Adipocyte (in vitro differentiated cells): ENCODE data around the gene PROKR1.

Experiments used
- DNase-seq: peaks from one replicate; pipeline ENCODE4 v3.0.0-alpha.2; 2015; ENCODE audit warnings: low read depth
- H3K27me3 ChIP-seq: replicated peaks from 2 replicates; pipeline ENCODE4 v1.7.0; 2013; ENCODE audit warnings: mild to moderate bottlenecking, low read length, moderate library complexity; ENCODE audit not compliant: control insufficient read depth, insufficient read depth
- H3K36me3 ChIP-seq: 2 replicates; pipeline ENCODE4 v1.7.0; 2013; ENCODE audit warnings: low read length, mild to moderate bottlenecking, moderate library complexity; ENCODE audit not compliant: control insufficient read depth, insufficient read depth, severe bottlenecking
- H3K4me1 ChIP-seq: 2 replicates; pipeline ENCODE4 v1.7.0; 2013; ENCODE audit warnings: mild to moderate bottlenecking, low read length, moderate library complexity; ENCODE audit not compliant: control insufficient read depth, insufficient read depth
- H3K4me3 ChIP-seq: 2 replicates; pipeline ENCODE4 v1.7.0; 2013; ENCODE audit warnings: mild to moderate bottlenecking, low read length, moderate library complexity
- H3K9ac ChIP-seq: 2 replicates; pipeline ENCODE4 v1.7.0; 2013; ENCODE audit warnings: mild to moderate bottlenecking, low read length, moderate library complexity
- H3K9me3 ChIP-seq: 2 replicates; pipeline ENCODE4 v1.7.0; 2013; ENCODE audit warnings: mild to moderate bottlenecking, low read length, moderate library complexity; ENCODE audit not compliant: control insufficient read depth

Gene PROKR1

GRCh38 chr2:68620772-68621171 is 22.6 kb upstream of the PROKR1 start:
- no peaks in the 10 kb centered on the region for H3K36me3 ChIP-seq
- no peaks in the 10 kb centered on the region for H3K4me1 ChIP-seq
- peaks cover 8% of the 10 kb centered on the region for H3K9me3 ChIP-seq
- H3K9ac ChIP-seq = no peak overlapping the region
- no peak for DNase-seq
- no peaks in the 10 kb centered on the region for H3K27me3 ChIP-seq
- H3K4me3 ChIP-seq = no peak overlapping the region

DNA sequence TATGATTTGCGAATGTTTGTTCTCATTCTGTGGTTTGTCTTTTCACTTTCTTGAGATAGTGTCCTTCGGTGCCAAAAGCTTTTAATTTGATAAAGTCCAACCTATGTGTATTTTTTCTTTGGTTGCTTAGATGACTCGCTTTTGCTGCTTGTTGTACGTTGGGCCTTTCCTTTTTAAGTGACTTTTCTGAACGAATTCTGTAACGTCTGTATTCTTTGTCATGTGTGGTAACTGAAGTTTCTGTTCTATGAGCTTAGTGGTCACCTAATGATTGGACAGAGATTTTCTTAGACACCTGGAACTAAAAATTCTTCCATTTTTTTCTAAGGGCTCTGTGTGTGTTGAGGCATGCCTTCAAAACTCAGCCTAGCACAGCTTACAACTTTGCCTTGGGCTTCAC is 19.6 kb upstream of the PROKR1 start:
- Histone ChIP-seq H3K4me1 (no peaks in the 10 kb centered on the region), H3K27me3 (no peaks in the 10 kb centered on the region), H3K4me3 (no peak overlapping the region), H3K9ac (no peak overlapping the region), H3K36me3 (no peaks in the 10 kb centered on the region), H3K9me3 (peaks cover 12% of the 10 kb centered on the region)
- DNase-seq = no peak

GRCh38 chr2:68627615-68628014 is 15.8 kb upstream of the PROKR1 start:
- Histone ChIP-seq H3K36me3 (no peaks in the 10 kb centered on the region), H3K9me3 (peaks cover 12% of the 10 kb centered on the region), H3K9ac (no peak overlapping the region), H3K27me3 (no peaks in the 10 kb centered on the region), H3K4me1 (no peaks in the 10 kb centered on the region), H3K4me3 (no peak overlapping the region)
- no peak for DNase-seq

DNA sequence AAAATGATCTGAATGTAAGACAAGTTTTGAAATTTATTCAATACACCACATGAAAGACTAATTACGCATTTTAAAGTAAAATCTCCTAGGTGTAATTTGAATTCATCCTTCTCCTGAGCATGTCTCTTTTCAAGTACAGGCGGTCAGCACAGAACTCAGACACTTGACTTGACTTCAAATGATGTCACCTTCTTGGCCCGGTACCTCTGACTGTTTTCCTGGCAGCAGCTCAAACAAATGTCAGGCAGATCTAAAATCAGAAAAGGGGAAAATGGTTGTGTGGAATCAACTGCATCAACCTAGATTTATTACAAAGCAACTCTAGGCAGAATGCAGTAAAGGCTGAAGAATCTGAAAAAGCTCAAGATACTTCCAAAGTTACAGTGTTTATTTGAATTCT is 11.4 kb upstream of the PROKR1 start:
- Histone ChIP-seq H3K9ac (no peak overlapping the region), H3K4me1 (no peaks in the 10 kb centered on the region)

DNA sequence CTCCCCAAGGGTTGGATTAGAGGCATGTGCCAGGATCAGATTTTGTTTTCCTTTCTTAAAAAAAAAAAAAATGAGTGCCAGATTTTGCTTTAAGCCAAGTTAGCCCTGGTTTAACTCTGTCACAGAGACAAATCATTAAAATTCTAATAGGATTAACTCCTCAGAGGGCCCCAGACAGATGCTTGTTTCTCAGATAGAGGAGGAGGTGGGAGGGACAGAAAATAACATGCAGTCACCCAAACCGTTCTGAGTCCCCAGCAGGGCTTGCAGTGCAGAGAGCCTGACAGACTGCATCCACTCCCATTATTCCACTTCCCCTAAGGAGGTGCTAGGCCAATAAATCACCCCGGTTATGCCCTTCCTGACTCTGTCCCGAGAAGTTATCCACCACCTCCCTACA is 6.3 kb upstream of the PROKR1 start:
- no peak overlapping the region for H3K9ac ChIP-seq
- H3K36me3 ChIP-seq = no peaks in the 10 kb centered on the region
- H3K27me3 ChIP-seq = peaks cover 30% of the 10 kb centered on the region
- no peak overlapping the region for H3K4me3 ChIP-seq
- H3K9me3 ChIP-seq = peaks cover 28% of the 10 kb centered on the region
- DNase-seq = no peak
- no peaks in the 10 kb centered on the region for H3K4me1 ChIP-seq

More for the DNA sequence above, 11.4 kb upstream of the PROKR1 start:
- DNase-seq = no peak
- Histone ChIP-seq H3K27me3 (peaks cover 10% of the 10 kb centered on the region), H3K9me3 (peaks cover 4% of the 10 kb centered on the region), H3K4me3 (no peak overlapping the region), H3K36me3 (no peaks in the 10 kb centered on the region)

GRCh38 chr2:68643874-68644485 is 601 bp downstream of the PROKR1 start:
- Histone ChIP-seq H3K27me3 (peaks cover 68% of the 10 kb centered on the region), H3K9me3 (peaks cover 21% of the 10 kb centered on the region), H3K4me3 (peak overlapping the region; percentile 68), H3K4me1 (peaks cover 4% of the 10 kb centered on the region), H3K9ac (no peak overlapping the region), H3K36me3 (no peaks in the 10 kb centered on the region)
- no peak for DNase-seq

GRCh38 chr2:68645523-68645922 is 2.1 kb downstream of the PROKR1 start:
- peaks cover 69% of the 10 kb centered on the region for H3K27me3 ChIP-seq

DNA sequence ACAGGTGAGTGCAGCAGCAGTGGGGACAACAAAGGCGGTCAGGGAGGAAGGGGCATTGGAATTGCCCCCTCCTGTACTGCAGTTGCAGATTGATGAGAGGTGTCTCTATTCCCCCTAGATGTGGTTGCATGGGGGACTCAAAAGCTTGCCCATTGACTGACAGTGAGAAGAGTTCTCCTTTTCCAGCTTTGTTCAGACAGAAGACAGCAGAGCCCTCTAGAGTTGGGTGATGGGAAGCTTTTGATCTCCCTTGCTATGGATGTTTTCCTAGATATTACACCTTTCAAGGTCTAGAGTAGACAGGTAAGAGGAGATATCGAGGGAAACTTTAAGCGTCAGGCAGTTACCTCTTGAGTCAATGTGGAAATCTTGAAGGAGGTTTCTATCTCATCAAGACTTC is 2.9 kb downstream of the PROKR1 start:
- no peak for DNase-seq
- Histone ChIP-seq H3K4me1 (peaks cover 4% of the 10 kb centered on the region), H3K36me3 (no peaks in the 10 kb centered on the region), H3K27me3 (peaks cover 62% of the 10 kb centered on the region), H3K9ac (no peak overlapping the region), H3K9me3 (peaks cover 6% of the 10 kb centered on the region), H3K4me3 (no peak overlapping the region)

More at GRCh38 chr2:68645523-68645922, 2.1 kb downstream of the PROKR1 start:
- Histone ChIP-seq H3K4me3 (no peak overlapping the region), H3K9ac (no peak overlapping the region), H3K9me3 (peaks cover 14% of the 10 kb centered on the region), H3K36me3 (no peaks in the 10 kb centered on the region), H3K4me1 (peaks cover 4% of the 10 kb centered on the region)
- no peak for DNase-seq

GRCh38 chr2:68650645-68651044 is 7.3 kb downstream of the PROKR1 start:
- no peaks in the 10 kb centered on the region for H3K4me1 ChIP-seq
- no peak overlapping the region for H3K9ac ChIP-seq
- no peaks in the 10 kb centered on the region for H3K9me3 ChIP-seq
- H3K4me3 ChIP-seq = no peak overlapping the region
- peaks cover 45% of the 10 kb centered on the region for H3K27me3 ChIP-seq
- H3K36me3 ChIP-seq = no peaks in the 10 kb centered on the region
- DNase-seq = no peak

DNA sequence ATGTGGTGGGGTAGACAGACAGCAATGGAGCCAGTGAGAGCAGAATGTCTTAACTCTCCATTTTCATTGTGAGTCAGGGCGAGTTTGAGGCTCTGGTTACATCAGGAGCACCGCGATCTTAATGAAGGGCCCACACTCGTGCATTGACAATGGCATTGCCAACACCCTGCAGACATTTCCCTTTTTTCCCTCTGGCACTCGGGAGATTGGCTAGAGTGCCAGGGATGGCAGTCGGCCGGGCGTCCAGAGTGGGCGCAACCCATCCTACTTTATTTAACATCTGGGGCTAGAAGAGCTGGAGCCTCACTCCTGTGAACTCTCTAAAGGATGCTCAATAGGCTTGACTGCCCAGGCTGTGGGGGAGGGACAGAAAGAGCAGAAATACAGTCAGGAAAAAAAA is 9.7 kb downstream of the PROKR1 start:
- no peaks in the 10 kb centered on the region for H3K4me1 ChIP-seq
- H3K9me3 ChIP-seq = no peaks in the 10 kb centered on the region
- no peak overlapping the region for H3K9ac ChIP-seq
- no peak overlapping the region for H3K4me3 ChIP-seq
- DNase-seq = no peak
- H3K36me3 ChIP-seq = no peaks in the 10 kb centered on the region
- peaks cover 44% of the 10 kb centered on the region for H3K27me3 ChIP-seq

GRCh38 chr2:68653538-68653982 is 10.2 kb downstream of the PROKR1 start:
- H3K36me3 ChIP-seq = no peaks in the 10 kb centered on the region
- peaks cover 44% of the 10 kb centered on the region for H3K27me3 ChIP-seq
- peaks cover 2% of the 10 kb centered on the region for H3K9me3 ChIP-seq
- H3K4me3 ChIP-seq = no peak overlapping the region
- H3K9ac ChIP-seq = no peak overlapping the region
- H3K4me1 ChIP-seq = no peaks in the 10 kb centered on the region
- peak; percentile 53 for DNase-seq

DNA sequence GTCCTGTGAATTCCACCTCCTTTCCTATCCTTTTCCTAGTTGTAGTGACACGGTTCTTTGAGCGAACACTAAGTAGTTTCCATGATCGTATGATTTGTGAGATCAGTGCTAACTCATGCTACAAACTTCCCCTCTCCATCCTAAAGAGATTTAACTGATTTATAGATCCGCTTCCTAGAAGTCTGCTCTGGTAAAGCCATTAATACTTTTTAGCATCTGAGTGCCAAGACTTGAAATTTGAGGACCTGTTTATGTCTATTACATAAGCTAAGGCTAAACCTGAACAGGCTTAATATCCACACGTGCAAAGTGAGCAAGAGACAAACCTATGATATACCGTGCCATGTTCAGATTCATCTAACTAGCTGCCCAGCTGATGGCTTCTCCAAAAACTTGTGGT is 14.9 kb downstream of the PROKR1 start:
- peaks cover 2% of the 10 kb centered on the region for H3K9me3 ChIP-seq
- H3K27me3 ChIP-seq = peaks cover 29% of the 10 kb centered on the region
- no peak overlapping the region for H3K4me3 ChIP-seq
- no peak overlapping the region for H3K9ac ChIP-seq
- H3K4me1 ChIP-seq = no peaks in the 10 kb centered on the region
- H3K36me3 ChIP-seq = no peaks in the 10 kb centered on the region
- DNase-seq = no peak
